Activated B cell treated with CpG ODN at 0.5 μM for 24 hours (primary cell): ENCODE data around the gene HIVEP3. TPM values are rescaled to one million over a fixed set of nuclear protein-coding genes. Genes with fewer than 3 reads are reported as not detected.
A peak's percentile ranks its signal among the peaks of the same experiment; 100 is the strongest.

Experiments used
- ATAC-seq: fragments of 200-7000 bp; cut with Tn5 transposase; one replicate; pipeline ENCODE4 v1.10.0; 2021; ENCODE audit warnings: low read depth, mild to moderate bottlenecking, moderate library complexity
- CTCF ChIA-PET: fragments of 350-600 bp; sonication (Branson Sonifier 250); formaldehyde crosslinking; loops from one replicate; lab custom pipeline; 2021; ENCODE audit warnings: antibody characterized with exemption; lab: Charles Lee
- POLR2A ChIA-PET: fragments of 350-600 bp; sonication (Branson Sonifier 250); formaldehyde crosslinking; loops from one replicate; lab custom pipeline; 2021; ENCODE audit warnings: antibody characterized with exemption; lab: Charles Lee
- DNase-seq: peaks from one replicate; pipeline ENCODE4 v3.0.0; 2022
- H3K27ac Mint-ChIP-seq: one replicate; pipeline ENCODE4 v1.8.0; 2020; ENCODE audit warnings: mixed read lengths
- H3K27me3 Mint-ChIP-seq: one replicate; pipeline ENCODE4 v1.8.0; 2021; ENCODE audit warnings: mixed read lengths
- H3K36me3 Mint-ChIP-seq: one replicate; pipeline ENCODE4 v1.8.0; 2021; ENCODE audit warnings: low read depth, mixed read lengths
- H3K4me1 Mint-ChIP-seq: one replicate; pipeline ENCODE4 v1.8.0; 2021; ENCODE audit warnings: mixed read lengths
- H3K4me3 Mint-ChIP-seq: one replicate; pipeline ENCODE4 v1.8.0; 2020; ENCODE audit warnings: mild to moderate bottlenecking, mixed read lengths
- H3K9me3 Mint-ChIP-seq: one replicate; pipeline ENCODE4 v1.8.0; 2020; ENCODE audit warnings: mixed read lengths
- intact Hi-C: fragments of 100-400 bp; cut with micrococcal nuclease; formaldehyde crosslinking; loops from one replicate; pipeline ENCODE4 v1.15.1; 2024
- total RNA-seq: library from RNA; stranded (reverse); gene quantifications from 2 replicates; pipeline ENCODE4 v1.2.3, GENCODE V29; 2022
- TF ChIP-seq, protein P1 (sequence below): fragments of 200-600 bp; IDR thresholded peaks from one replicate; pipeline ENCODE4 v1.8.0; 2022; ENCODE audit warnings: antibody characterized with exemption, mild to moderate bottlenecking

Gene HIVEP3
- total RNA-seq, 1 donor from 2014 or later: 14.4 TPM

DNA sequence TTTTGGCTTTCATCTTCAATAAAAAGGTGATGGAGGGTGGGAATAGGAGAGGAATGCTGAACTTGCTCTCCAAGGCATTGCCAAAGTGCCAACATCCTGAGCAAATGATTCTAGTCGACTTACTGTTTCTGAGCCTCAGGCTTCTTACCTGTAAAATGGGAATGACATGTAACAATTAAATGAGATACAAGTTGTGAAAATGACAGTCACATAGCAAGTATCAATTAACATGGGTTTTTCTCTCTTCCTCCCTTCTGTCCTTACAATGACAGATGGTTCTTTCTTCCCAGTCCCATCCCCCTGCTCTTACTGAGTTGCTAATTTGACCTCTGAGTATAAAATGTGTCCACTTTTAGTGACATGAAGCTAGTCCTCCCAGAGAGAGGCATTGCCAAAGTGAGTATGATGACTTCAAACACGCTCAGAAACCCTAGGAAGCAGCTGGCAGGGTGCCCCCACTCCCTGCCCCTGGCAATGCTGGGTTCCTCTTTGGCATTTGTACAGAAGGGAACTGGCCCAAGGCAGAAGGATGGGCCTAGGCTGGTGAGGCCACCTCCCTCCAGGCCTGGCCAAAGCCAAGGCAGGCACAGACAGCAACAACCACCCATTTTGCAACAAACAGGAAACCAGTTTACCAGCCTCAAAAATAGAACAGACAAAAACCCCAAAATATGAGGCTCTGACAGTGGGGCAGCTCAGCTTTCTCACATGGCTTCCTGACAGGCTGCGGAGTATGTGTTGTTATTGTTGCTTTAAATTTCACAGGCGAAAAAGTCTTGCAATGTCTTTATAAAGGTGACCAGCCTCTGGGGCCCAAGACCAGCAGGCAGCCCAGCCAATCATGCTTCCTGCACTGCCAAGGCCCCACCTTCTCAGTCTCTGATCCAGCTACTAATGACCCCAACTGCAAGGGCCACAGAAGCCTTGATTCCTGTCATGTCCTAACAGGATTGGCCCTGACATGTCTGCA, 115.9 kb downstream of the HIVEP3 start:
- Mint-ChIP-seq H3K4me3 (peak overlapping the region; percentile 49), H3K27ac (peak overlapping the region; percentile 82), H3K4me1 (peaks cover 81% of the 10 kb centered on the region), H3K27me3 (no peaks in the 10 kb centered on the region), H3K9me3 (no peaks in the 10 kb centered on the region), H3K36me3 (no peaks in the 10 kb centered on the region)
- POLR2A ChIA-PET: interaction anchor here (0.6 to 1.1 kb wide), 4 partner anchors 15 to 75 kb away, joined by 3 to 6 read pairs (median 4); no protein-coding TSS in a partner anchor
- TF ChIP-seq, protein P1, sequence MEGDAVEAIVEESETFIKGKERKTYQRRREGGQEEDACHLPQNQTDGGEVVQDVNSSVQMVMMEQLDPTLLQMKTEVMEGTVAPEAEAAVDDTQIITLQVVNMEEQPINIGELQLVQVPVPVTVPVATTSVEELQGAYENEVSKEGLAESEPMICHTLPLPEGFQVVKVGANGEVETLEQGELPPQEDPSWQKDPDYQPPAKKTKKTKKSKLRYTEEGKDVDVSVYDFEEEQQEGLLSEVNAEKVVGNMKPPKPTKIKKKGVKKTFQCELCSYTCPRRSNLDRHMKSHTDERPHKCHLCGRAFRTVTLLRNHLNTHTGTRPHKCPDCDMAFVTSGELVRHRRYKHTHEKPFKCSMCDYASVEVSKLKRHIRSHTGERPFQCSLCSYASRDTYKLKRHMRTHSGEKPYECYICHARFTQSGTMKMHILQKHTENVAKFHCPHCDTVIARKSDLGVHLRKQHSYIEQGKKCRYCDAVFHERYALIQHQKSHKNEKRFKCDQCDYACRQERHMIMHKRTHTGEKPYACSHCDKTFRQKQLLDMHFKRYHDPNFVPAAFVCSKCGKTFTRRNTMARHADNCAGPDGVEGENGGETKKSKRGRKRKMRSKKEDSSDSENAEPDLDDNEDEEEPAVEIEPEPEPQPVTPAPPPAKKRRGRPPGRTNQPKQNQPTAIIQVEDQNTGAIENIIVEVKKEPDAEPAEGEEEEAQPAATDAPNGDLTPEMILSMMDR: no peak
- DNase-seq (no peak), ATAC-seq (peak; percentile 51)
- CTCF ChIA-PET: interaction anchor here (1.9 kb wide), 1 partner anchor 229 kb away, joined by 6 read pairs; no protein-coding TSS in a partner anchor
- intact Hi-C loops: no loop called here

DNA sequence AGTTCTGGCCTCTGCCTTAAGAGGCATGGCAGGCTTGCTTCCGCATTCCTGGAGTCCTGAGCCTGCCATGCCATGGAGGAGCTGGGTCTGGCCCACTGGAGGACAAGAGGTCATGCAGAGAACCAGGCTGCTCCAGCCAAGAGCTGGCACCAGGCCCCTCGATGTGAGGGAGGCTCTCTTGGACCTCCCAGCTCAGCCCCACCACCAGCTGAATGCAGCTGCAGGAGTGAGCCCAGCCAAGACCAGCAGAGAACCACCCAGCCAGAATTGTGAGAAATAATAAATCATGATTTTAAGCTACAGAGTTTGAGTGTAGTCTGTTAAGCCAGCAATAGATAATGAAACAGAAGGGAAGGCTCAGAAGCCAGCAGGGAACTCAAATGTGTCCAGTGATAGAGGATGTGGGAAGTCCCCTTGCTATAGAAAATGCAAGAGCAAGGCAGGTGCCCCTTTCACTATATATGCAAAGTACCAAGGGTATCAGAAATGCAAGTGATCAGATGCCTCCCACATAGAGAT, 118.4 kb downstream of the HIVEP3 start:
- H3K4me3 Mint-ChIP-seq: peak overlapping the region; percentile 39

DNA sequence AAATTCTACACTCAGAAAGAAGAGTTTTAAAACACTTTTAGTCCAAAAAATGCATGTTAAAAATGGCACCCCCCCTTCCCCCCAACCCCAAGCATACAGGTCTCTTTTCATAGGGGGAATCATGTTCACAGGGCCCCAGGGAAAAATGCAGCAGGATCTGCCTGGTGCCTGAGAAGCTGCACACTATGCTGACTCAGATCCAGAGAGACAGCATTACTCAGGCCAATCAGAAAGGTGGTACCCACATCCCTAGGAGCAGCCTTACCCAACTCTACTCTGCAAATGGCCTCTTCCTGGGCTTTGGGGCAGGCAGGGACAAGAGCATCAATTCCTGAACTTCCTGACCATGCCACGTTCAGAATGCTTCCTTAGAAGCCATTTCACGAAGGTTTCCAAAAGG, 119.0 kb downstream of the HIVEP3 start:
- Mint-ChIP-seq H3K4me1 (peaks cover 57% of the 10 kb centered on the region), H3K9me3 (no peaks in the 10 kb centered on the region), H3K4me3 (no peak overlapping the region), H3K36me3 (no peaks in the 10 kb centered on the region), H3K27ac (no peak overlapping the region), H3K27me3 (no peaks in the 10 kb centered on the region)
- intact Hi-C loops: loop anchor here (1.0 to 2.0 kb wide), 2 partner anchors 11 to 73 kb away; no protein-coding TSS in a partner anchor
- ChIA-PET CTCF (no interaction called here), POLR2A (interaction anchor here (0.7 to 2.3 kb wide), 5 partner anchors 10 to 105 kb away, joined by 3 to 10 read pairs (median 4); no protein-coding TSS in a partner anchor)
- TF ChIP-seq, protein P1: no peak
- ATAC-seq (no peak), DNase-seq (no peak)

More for the DNA sequence above, 118.4 kb downstream of the HIVEP3 start:
- intact Hi-C loops: loop anchor here (1.0 to 2.0 kb wide), 2 partner anchors 10 to 74 kb away; no protein-coding TSS in a partner anchor
- TF ChIP-seq, protein P1: no peak
- Mint-ChIP-seq H3K4me1 (peaks cover 60% of the 10 kb centered on the region), H3K36me3 (no peaks in the 10 kb centered on the region), H3K9me3 (no peaks in the 10 kb centered on the region), H3K27ac (no peak overlapping the region), H3K27me3 (no peaks in the 10 kb centered on the region)
- CTCF ChIA-PET: no interaction called here
- DNase-seq: no peak
- ATAC-seq: peak; percentile 73
- POLR2A ChIA-PET: interaction anchor here (1.2 to 2.3 kb wide), 3 partner anchors 9 to 73 kb away, joined by 4 to 10 read pairs (median 9); no protein-coding TSS in a partner anchor

DNA sequence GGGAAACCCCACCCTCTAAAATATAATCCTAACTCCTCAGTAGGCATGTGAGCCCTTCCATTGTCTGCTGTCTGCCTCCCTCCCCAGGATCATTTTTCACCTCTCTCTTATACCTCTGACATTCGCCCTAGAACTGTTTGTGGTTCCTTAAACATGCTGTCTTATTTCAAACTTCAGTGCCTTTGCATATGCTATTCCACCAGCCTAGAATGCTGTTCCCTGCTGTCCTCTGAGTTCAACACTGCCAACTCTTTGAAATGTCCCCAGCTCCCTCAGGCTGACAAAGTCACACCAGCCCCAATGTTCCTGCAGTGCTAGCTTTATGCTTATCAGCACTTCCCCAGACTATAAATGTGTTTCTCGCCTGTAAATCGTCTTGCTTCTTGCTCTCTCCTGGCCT, 119.5 kb downstream of the HIVEP3 start:
- ChIA-PET CTCF (no interaction called here), POLR2A (interaction anchor here (0.7 to 0.9 kb wide), 2 partner anchors 49 to 104 kb away, joined by 3 to 4 read pairs; no protein-coding TSS in a partner anchor)
- DNase-seq (no peak), ATAC-seq (no peak)
- TF ChIP-seq, protein P1: no peak
- no peaks in the 10 kb centered on the region for H3K27me3 Mint-ChIP-seq
- no peaks in the 10 kb centered on the region for H3K9me3 Mint-ChIP-seq
- H3K36me3 Mint-ChIP-seq: no peaks in the 10 kb centered on the region
- no peak overlapping the region for H3K4me3 Mint-ChIP-seq
- intact Hi-C loops: no loop called here
- H3K27ac Mint-ChIP-seq: no peak overlapping the region
- H3K4me1 Mint-ChIP-seq: peaks cover 53% of the 10 kb centered on the region
